ENCODE measurements around the gene ERN2. TPM values are rescaled to one million over a fixed set of nuclear protein-coding genes. Genes with fewer than 3 reads are reported as not detected.

The ERN2 gene
- total and polyA plus RNA-seq, 2 of the 13 experiments (the other 11 are each of a cell fraction or from before 2014, with no cell fraction given) = 2.2 to 3.5 TPM

DNA sequence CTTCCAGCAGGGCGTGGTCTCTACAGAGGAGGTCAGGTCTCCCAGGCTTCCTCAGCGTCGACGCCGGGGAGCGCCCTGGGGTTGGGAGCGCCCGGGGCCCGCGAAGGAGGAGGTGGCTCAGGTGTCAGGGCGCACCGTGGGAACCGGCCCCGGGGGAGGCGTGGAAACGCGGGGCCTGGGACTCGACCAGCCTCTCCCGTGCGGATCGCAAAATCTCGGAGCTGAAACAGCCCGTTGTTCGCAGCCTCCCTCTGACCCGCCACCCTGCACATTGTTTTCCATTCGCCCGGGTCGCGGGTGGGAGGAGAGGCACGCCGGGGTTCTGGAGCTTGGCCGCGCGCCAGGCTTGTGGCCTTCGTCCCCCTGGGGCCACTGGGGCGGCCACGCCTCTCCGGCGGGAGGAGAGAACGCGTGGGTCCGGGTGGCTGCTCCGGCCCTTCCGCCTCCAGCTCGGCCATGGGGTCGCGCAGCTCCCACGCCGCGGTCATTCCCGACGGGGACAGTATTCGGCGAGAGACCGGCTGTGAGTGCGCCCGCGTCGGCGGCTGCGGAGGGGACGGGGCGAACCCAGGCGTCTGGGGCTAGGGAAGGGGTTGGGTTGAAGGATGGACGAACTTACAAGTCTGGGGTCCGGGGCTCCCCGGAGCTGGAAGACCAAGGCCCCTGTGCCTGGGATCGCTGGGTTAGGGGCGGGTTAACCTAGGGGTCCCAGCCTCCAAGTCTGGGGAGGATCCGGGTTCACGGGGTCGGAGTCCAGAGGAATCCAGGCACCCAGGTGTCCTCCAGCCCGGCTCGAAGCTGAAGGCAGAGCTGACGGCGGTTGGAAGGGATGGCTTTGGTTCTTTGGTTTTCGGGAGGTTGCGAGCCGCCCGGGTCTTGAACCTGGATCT, 41.8 kb upstream of the ERN2 start, which contains the start of gene CHP2 (continued):
- TF ChIP-seq, protein P1, sequence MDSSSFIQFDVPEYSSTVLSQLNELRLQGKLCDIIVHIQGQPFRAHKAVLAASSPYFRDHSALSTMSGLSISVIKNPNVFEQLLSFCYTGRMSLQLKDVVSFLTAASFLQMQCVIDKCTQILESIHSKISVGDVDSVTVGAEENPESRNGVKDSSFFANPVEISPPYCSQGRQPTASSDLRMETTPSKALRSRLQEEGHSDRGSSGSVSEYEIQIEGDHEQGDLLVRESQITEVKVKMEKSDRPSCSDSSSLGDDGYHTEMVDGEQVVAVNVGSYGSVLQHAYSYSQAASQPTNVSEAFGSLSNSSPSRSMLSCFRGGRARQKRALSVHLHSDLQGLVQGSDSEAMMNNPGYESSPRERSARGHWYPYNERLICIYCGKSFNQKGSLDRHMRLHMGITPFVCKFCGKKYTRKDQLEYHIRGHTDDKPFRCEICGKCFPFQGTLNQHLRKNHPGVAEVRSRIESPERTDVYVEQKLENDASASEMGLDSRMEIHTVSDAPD (CRISPR knock-in tag; IDR thresholded peaks at IDR 0.05) = no peak
- TF ChIP-seq ZNF121 (CRISPR knock-in tag; IDR thresholded peaks at IDR 0.05) (no peak), RFXAP (CRISPR knock-in tag; IDR thresholded peaks at IDR 0.05; ENCODE audit: borderline replicate concordance) (no peak), PRMT3 (CRISPR knock-in tag; IDR thresholded peaks at IDR 0.05; ENCODE audit: borderline replicate concordance, low read depth) (no peak), AGO2 (optimal IDR thresholded peaks at IDR 0.05; ENCODE audit: low read depth, low read length) (peak; percentile 48), SRY (CRISPR knock-in tag; IDR thresholded peaks at IDR 0.05) (no peak), RARA (CRISPR knock-in tag; IDR thresholded peaks at IDR 0.05) (no peak), ZNF788 (CRISPR knock-in tag; IDR thresholded peaks at IDR 0.05; ENCODE audit: borderline replicate concordance) (no peak), ELF1 (CRISPR knock-in tag; IDR thresholded peaks at IDR 0.05) (no peak), FOSL2 (CRISPR knock-in tag; IDR thresholded peaks at IDR 0.05) (no peak), ZNF773 (CRISPR knock-in tag; IDR thresholded peaks at IDR 0.05; ENCODE audit: borderline replicate concordance) (no peak), NFE2 (CRISPR knock-in tag; IDR thresholded peaks at IDR 0.05) (no peak), ZBTB1 (CRISPR knock-in tag; IDR thresholded peaks at IDR 0.05; ENCODE audit: borderline replicate concordance) (no peak), FOXC1 (CRISPR knock-in tag; IDR thresholded peaks at IDR 0.05; ENCODE audit: borderline replicate concordance) (peak; percentile 47; the same call in 1 of the 2 replicates), ZNF749 (CRISPR knock-in tag; IDR thresholded peaks at IDR 0.05; ENCODE audit: borderline replicate concordance) (no peak), MTF2 (CRISPR knock-in tag; IDR thresholded peaks at IDR 0.05; ENCODE audit: borderline replicate concordance) (peak; percentile 93; the same call in 1 of the 2 replicates), SMAD1 (CRISPR knock-in tag; IDR thresholded peaks at IDR 0.05; ENCODE audit: borderline replicate concordance, low read depth) (no peak), ZFX (CRISPR knock-in tag; IDR thresholded peaks at IDR 0.05; ENCODE audit: low read depth) (no peak), PHF8 (CRISPR knock-in tag; IDR thresholded peaks at IDR 0.05) (no peak), NFE2L2 (IDR thresholded peaks at IDR 0.05; ENCODE audit: low read length) (no peak)
- TF ChIP-seq, protein P2, sequence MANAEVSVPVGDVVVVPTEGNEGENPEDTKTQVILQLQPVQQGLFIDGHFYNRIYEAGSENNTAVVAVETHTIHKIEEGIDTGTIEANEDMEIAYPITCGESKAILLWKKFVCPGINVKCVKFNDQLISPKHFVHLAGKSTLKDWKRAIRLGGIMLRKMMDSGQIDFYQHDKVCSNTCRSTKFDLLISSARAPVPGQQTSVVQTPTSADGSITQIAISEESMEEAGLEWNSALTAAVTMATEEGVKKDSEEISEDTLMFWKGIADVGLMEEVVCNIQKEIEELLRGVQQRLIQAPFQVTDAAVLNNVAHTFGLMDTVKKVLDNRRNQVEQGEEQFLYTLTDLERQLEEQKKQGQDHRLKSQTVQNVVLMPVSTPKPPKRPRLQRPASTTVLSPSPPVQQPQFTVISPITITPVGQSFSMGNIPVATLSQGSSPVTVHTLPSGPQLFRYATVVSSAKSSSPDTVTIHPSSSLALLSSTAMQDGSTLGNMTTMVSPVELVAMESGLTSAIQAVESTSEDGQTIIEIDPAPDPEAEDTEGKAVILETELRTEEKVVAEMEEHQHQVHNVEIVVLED (CRISPR knock-in tag; IDR thresholded peaks at IDR 0.05; ENCODE audit: borderline replicate concordance) = no peak
- TF ChIP-seq, protein P3, sequence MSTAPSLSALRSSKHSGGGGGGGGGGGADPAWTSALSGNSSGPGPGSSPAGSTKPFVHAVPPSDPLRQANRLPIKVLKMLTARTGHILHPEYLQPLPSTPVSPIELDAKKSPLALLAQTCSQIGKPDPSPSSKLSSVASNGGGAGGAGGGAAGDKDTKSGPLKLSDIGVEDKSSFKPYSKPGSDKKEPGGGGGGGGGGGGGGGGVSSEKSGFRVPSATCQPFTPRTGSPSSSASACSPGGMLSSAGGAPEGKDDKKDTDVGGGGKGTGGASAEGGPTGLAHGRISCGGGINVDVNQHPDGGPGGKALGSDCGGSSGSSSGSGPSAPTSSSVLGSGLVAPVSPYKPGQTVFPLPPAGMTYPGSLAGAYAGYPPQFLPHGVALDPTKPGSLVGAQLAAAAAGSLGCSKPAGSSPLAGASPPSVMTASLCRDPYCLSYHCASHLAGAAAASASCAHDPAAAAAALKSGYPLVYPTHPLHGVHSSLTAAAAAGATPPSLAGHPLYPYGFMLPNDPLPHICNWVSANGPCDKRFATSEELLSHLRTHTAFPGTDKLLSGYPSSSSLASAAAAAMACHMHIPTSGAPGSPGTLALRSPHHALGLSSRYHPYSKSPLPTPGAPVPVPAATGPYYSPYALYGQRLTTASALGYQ (CRISPR knock-in tag; IDR thresholded peaks at IDR 0.05) = no peak
- TF ChIP-seq, protein P4, sequence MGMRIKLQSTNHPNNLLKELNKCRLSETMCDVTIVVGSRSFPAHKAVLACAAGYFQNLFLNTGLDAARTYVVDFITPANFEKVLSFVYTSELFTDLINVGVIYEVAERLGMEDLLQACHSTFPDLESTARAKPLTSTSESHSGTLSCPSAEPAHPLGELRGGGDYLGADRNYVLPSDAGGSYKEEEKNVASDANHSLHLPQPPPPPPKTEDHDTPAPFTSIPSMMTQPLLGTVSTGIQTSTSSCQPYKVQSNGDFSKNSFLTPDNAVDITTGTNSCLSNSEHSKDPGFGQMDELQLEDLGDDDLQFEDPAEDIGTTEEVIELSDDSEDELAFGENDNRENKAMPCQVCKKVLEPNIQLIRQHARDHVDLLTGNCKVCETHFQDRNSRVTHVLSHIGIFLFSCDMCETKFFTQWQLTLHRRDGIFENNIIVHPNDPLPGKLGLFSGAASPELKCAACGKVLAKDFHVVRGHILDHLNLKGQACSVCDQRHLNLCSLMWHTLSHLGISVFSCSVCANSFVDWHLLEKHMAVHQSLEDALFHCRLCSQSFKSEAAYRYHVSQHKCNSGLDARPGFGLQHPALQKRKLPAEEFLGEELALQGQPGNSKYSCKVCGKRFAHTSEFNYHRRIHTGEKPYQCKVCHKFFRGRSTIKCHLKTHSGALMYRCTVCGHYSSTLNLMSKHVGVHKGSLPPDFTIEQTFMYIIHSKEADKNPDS (CRISPR knock-in tag; IDR thresholded peaks at IDR 0.05) = no peak

Data from HepG2 (cell line).